BE2C (cell line): Measurements from ENCODE around the gene CNKSR2.
A peak's percentile ranks its signal among the peaks of the same experiment; 100 is the strongest.

ENCODE experiments used
- DNase-seq: peaks from one replicate; pipeline ENCODE4 v3.0.0-alpha.2; 2020
- H3K27me3 ChIP-seq: fragments of 250-450 bp; sonication (Bioruptor Pico); 2 replicates; pipeline ENCODE4 v1.5.1; 2020; ENCODE audit warnings: mild to moderate bottlenecking
- H3K36me3 ChIP-seq: fragments of 250-450 bp; sonication (Bioruptor Pico); 2 replicates; pipeline ENCODE4 v1.5.1; 2020; ENCODE audit warnings: mild to moderate bottlenecking
- H3K4me1 ChIP-seq: fragments of 250-450 bp; sonication (Bioruptor Pico); 2 replicates; pipeline ENCODE4 v1.5.1; 2020
- H3K4me3 ChIP-seq: 2 replicates; pipeline ENCODE4 v1.5.1; 2011; ENCODE audit warnings: low read depth, low read length
- H3K9me3 ChIP-seq: fragments of 250-450 bp; sonication (Bioruptor Pico); 2 replicates; pipeline ENCODE4 v1.5.1; 2020
- TF ChIP-seq, protein P1 (sequence below): IDR thresholded peaks from 2 replicates; pipeline ENCODE4 v1.5.1; 2012; ENCODE audit warnings: mild to moderate bottlenecking, low read depth, low read length

Gene CNKSR2

DNA sequence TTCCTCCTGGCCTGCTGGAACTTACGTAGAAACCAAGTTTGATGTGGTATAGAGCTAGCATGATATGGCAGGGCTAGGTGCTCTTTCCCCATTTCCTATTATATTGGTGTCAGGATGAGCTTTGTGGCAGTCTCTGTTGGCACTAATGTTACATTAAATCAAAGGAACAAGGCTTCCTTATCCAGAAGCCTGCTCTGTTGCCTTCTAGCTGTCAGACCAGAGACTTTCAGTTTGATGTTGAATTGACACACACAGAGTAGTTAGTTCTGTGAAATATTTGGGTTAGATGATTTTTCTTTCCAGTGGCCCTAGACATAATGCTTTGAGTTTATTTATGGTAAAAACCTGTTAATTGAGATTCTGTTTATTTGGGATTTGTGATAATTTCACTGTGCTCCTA, 10.0 kb downstream of the CNKSR2 start:
- no peak for DNase-seq
- TF ChIP-seq, protein P1, sequence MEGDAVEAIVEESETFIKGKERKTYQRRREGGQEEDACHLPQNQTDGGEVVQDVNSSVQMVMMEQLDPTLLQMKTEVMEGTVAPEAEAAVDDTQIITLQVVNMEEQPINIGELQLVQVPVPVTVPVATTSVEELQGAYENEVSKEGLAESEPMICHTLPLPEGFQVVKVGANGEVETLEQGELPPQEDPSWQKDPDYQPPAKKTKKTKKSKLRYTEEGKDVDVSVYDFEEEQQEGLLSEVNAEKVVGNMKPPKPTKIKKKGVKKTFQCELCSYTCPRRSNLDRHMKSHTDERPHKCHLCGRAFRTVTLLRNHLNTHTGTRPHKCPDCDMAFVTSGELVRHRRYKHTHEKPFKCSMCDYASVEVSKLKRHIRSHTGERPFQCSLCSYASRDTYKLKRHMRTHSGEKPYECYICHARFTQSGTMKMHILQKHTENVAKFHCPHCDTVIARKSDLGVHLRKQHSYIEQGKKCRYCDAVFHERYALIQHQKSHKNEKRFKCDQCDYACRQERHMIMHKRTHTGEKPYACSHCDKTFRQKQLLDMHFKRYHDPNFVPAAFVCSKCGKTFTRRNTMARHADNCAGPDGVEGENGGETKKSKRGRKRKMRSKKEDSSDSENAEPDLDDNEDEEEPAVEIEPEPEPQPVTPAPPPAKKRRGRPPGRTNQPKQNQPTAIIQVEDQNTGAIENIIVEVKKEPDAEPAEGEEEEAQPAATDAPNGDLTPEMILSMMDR, result no peak
- no peaks in the 10 kb centered on the region for H3K36me3 ChIP-seq
- H3K4me1 ChIP-seq, result no peaks in the 10 kb centered on the region
- H3K9me3 ChIP-seq, result no peaks in the 10 kb centered on the region
- no peaks in the 10 kb centered on the region for H3K27me3 ChIP-seq
- no peak overlapping the region for H3K4me3 ChIP-seq

DNA sequence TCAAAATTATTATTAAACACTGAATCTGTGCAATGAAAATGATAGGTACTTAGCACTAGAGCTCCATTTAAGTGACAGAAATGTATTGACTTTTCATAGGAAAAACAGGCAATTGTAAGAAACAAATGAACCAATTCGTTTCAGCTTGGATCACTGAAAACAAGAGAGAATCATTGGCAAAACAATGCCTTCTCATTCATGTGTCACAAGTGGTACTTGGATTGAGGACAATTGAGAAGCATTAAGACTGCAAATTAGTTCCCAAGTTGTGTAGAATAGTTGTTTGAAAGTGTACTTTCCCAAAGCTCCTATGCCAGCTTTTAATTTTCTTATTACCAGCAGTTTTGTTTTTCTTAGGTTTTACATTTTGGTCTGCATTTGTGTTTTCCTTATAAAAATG, 20.6 kb downstream of the CNKSR2 start:
- TF ChIP-seq, protein P1, result no peak
- Histone ChIP-seq H3K4me3 (no peak overlapping the region), H3K36me3 (no peaks in the 10 kb centered on the region), H3K4me1 (no peaks in the 10 kb centered on the region), H3K27me3 (no peaks in the 10 kb centered on the region), H3K9me3 (no peaks in the 10 kb centered on the region)
- no peak for DNase-seq

GRCh38 chrX:21398426-21398825, 24.2 kb downstream of the CNKSR2 start:
- H3K4me1 ChIP-seq, result no peaks in the 10 kb centered on the region
- H3K9me3 ChIP-seq, result no peaks in the 10 kb centered on the region
- no peaks in the 10 kb centered on the region for H3K27me3 ChIP-seq
- DNase-seq, result peak; percentile 10
- no peaks in the 10 kb centered on the region for H3K36me3 ChIP-seq
- no peak overlapping the region for H3K4me3 ChIP-seq
- TF ChIP-seq, protein P1, result no peak

DNA sequence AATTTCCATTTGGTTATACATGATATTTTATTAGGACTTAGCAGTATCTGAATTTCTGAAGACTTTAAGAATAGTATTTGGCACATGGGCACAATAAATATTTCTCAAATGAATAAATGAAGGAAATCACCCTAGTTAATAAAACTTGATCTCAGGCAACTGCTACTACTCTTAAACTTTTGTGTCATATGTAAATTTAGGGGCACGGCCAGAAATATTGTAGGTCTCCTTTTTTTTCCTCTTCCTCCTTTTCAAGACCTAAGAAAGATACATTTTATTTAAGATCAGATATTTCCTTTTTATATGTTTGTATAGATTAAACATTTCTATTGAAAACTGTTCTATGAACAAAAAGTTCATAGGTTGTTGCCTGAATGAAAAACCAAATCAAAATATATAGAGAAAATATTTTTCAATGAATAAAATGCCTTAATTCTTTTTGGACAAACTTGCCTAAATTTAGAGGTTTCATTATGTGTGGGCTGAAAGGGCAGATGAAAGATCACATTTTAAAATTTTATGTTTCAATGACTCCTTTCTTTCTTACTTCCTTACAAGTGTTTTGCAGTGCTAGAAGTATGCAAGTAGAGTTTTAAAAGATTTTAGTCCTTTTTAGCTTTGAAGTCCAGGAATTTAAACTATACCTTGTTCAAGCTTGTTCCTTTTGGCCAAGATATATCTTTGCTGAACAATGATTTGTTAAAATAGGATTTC, 26.3 kb downstream of the CNKSR2 start:
- DNase-seq, result no peak
- no peaks in the 10 kb centered on the region for H3K4me1 ChIP-seq
- TF ChIP-seq, protein P1, result no peak
- H3K27me3 ChIP-seq, result no peaks in the 10 kb centered on the region
- H3K4me3 ChIP-seq, result no peak overlapping the region
- no peaks in the 10 kb centered on the region for H3K9me3 ChIP-seq
- no peaks in the 10 kb centered on the region for H3K36me3 ChIP-seq

- no peaks in the 10 kb centered on the region for H3K27me3 ChIP-seq
- H3K9me3 ChIP-seq, result no peaks in the 10 kb centered on the region
- H3K36me3 ChIP-seq, result no peaks in the 10 kb centered on the region
- TF ChIP-seq, protein P1, result no peak
- DNase-seq, result no peak
- no peaks in the 10 kb centered on the region for H3K4me1 ChIP-seq
- H3K4me3 ChIP-seq, result no peak overlapping the region
Observed at GRCh38 chrX:21408307-21408706, 34.1 kb downstream of the CNKSR2 start.

GRCh38 chrX:21408788-21409187, 34.6 kb downstream of the CNKSR2 start:
- Histone ChIP-seq H3K27me3 (no peaks in the 10 kb centered on the region), H3K36me3 (no peaks in the 10 kb centered on the region), H3K4me3 (no peak overlapping the region), H3K4me1 (no peaks in the 10 kb centered on the region), H3K9me3 (no peaks in the 10 kb centered on the region)
- TF ChIP-seq, protein P1, result no peak
- DNase-seq, result no peak
